Gastroesophageal sphincter (tissue), 4 donors: ENCODE results near the gene NFIA. TPM values are rescaled to one million over a fixed set of nuclear protein-coding genes. Genes with fewer than 3 reads are reported as not detected.

Experiments
- ATAC-seq: fragments of 150-250 bp; one replicate; pipeline ENCODE4 v1.9.1; 2016; ENCODE audit warnings: mild to moderate bottlenecking, moderate library complexity
- H3K27ac ChIP-seq, 4 donors: fragments of 200-600 bp; sonication (generic) in 3 of 4; 1 replicate in 3 of 4; 2 replicates in 1 of 4; pipeline ENCODE4 v1.5.1; 2016 to 2019
- H3K27me3 ChIP-seq: fragments of 200-600 bp; sonication (generic); one replicate; pipeline ENCODE4 v1.5.1; 2019
- H3K36me3 ChIP-seq, 2 donors: fragments of 200-600 bp; sonication (generic); one replicate each; pipeline ENCODE4 v1.5.1; 2019; ENCODE audit warnings: control low read depth in 1 of 2
- H3K4me1 ChIP-seq, 3 donors: fragments of 200-600 bp; sonication (generic); 1 replicate in 2 of 3; 2 replicates in 1 of 3; pipeline ENCODE4 v1.5.1; 2016 to 2019; ENCODE audit warnings: control low read depth in 2 of 3
- H3K4me3 ChIP-seq, 2 donors: fragments of 200-600 bp; sonication (generic); one replicate each; pipeline ENCODE4 v1.5.1; 2019; ENCODE audit warnings: mild to moderate bottlenecking in 1 of 2, moderate library complexity in 1 of 2
- H3K9me3 ChIP-seq, 3 donors: fragments of 200-600 bp; sonication (generic); one replicate each; pipeline ENCODE4 v1.5.1; 2017 to 2019; ENCODE audit warnings: control low read depth in 2 of 3
- CTCF ChIP-seq, 4 experiments: fragments of 200-600 bp in 2 of 4; fragments of 450-650 bp in 2 of 4; sonication (generic) in 1 of 4; IDR thresholded peaks; one replicate each; pipeline ENCODE4 v1.5.1; 2017 to 2019; ENCODE audit warnings: antibody characterized with exemption in 4 of 4, mild to moderate bottlenecking in 2 of 4, moderate library complexity in 2 of 4
- EP300 ChIP-seq: sonication (generic); formaldehyde crosslinking; IDR thresholded peaks from one replicate; pipeline ENCODE4 v1.6.1; 2017; ENCODE audit warnings: antibody characterized with exemption, mild to moderate bottlenecking
- POLR2A ChIP-seq, 2 donors: fragments of 450-650 bp; IDR thresholded peaks; one replicate each; pipeline ENCODE4 v1.6.1; 2017; ENCODE audit warnings: antibody characterized with exemption in 2 of 2, mild to moderate bottlenecking in 2 of 2, moderate library complexity in 1 of 2
- POLR2AphosphoS5 ChIP-seq: sonication (generic); formaldehyde crosslinking; IDR thresholded peaks from one replicate; pipeline ENCODE4 v1.6.1; 2017; ENCODE audit warnings: antibody characterized with exemption
- WGBS, 2 donors: methylation state at CpG; one replicate each; pipeline ENCODE4 v1.1.5; 2018; ENCODE audit warnings: low coverage in 1 of 2; 5-methylcytosine and 5-hydroxymethylcytosine counted together
- total RNA-seq, 4 donors: library from RNA; depleted of rRNA; stranded (reverse); fragments of >200 nt; gene quantifications; one replicate each; pipeline ENCODE4 v1.1.0, GENCODE V29; 2016

NFIA gene
- total RNA-seq = 100 to 1,000 TPM; 123 to 205 (median 149) TPM

GRCh38 chr1:61082311-61083012 is at the start of gene NFIA:
NFIA (plus strand) TSS chr1:61082561.
- ATAC-seq = peak; percentile 46
- 0 to 4% methylated on average over 1 to 14 of the region's 73 CpGs for WGBS, 2 donors
- Histone ChIP-seq H3K36me3 (no peaks in the 10 kb centered on the region), H3K4me3 (peak within 1 kb of the TSS; percentile 86 to 99), H3K27ac (peak within 1 kb of the TSS; percentile 95 to 97 (median 96)), H3K27me3 (no peaks in the 10 kb centered on the region), H3K9me3 (no peaks in the 10 kb centered on the region), H3K4me1 (peaks cover 19 to 66% (median 25%) of the 10 kb centered on the region in 3 donors)
- TF ChIP-seq POLR2A (IDR thresholded peaks at IDR 0.05) (peak; percentile 37 to 47), POLR2AphosphoS5 (peak; percentile 33), EP300 (no peak)

- Histone ChIP-seq H3K27me3 (no peaks in the 10 kb centered on the region), H3K27ac (no peak overlapping the region), H3K4me1 (no peaks in the 10 kb centered on the region), H3K9me3 (peaks cover 0 to 4% (median 0%) of the 10 kb centered on the region in 3 donors), H3K4me3 (no peak overlapping the region), H3K36me3 (no peaks in the 10 kb centered on the region)
- no peak for TF ChIP-seq CTCF (IDR thresholded peaks at IDR 0.05)
- no peak for TF ChIP-seq POLR2A (IDR thresholded peaks at IDR 0.05)
- no peak for TF ChIP-seq EP300
- no peak for TF ChIP-seq POLR2AphosphoS5
- ATAC-seq = no peak
These were observed 46.5 kb upstream of the NFIA start for GRCh38 chr1:61035880-61036279.

GRCh38 chr1:61042466-61043009 is 39.8 kb upstream of the NFIA start:
- Histone ChIP-seq H3K9me3 (no peaks in the 10 kb centered on the region), H3K27ac (peak overlapping the region in 3 of 4 donors; percentile 72 to 88 (median 85)), H3K36me3 (no peaks in the 10 kb centered on the region), H3K4me1 (peaks cover 0 to 13% (median 0%) of the 10 kb centered on the region in 3 donors), H3K27me3 (no peaks in the 10 kb centered on the region), H3K4me3 (peak overlapping the region; percentile 59 to 62)
- no peak for ATAC-seq
- no peak for TF ChIP-seq POLR2AphosphoS5
- no peak for TF ChIP-seq POLR2A (IDR thresholded peaks at IDR 0.05)
- no peak for TF ChIP-seq CTCF (IDR thresholded peaks at IDR 0.05)
- no peak for TF ChIP-seq EP300
- WGBS, 2 donors = 60 to 67% methylated on average over 5 to 6 of the region's 17 CpGs

- H3K4me3 ChIP-seq = peak overlapping the region; percentile 59 to 62
- peak overlapping the region; percentile 57 to 88 (median 78) for H3K27ac ChIP-seq
- no peaks in the 10 kb centered on the region for H3K9me3 ChIP-seq
- H3K4me1 ChIP-seq = peaks cover 0 to 13% (median 0%) of the 10 kb centered on the region in 3 donors
- TF ChIP-seq CTCF (IDR thresholded peaks at IDR 0.05) (peak; percentile 88 to 97 (median 90)), POLR2A (IDR thresholded peaks at IDR 0.05) (peak in 1 of 2 donors; percentile 10), POLR2AphosphoS5 (no peak)
- ATAC-seq = peak; percentile 89
- H3K27me3 ChIP-seq = no peaks in the 10 kb centered on the region
- H3K36me3 ChIP-seq = no peaks in the 10 kb centered on the region
- WGBS, 2 donors = 40 to 80% methylated on average over 1 to 4 of the region's 85 CpGs
These were observed 39.1 kb upstream of the NFIA start for GRCh38 chr1:61043010-61043820.

- WGBS, 2 donors = 79 to 90% methylated on average over 2 to 3 of the region's 3 CpGs
- TF ChIP-seq CTCF (IDR thresholded peaks at IDR 0.05) = no peak
- no peak for TF ChIP-seq POLR2AphosphoS5
- TF ChIP-seq EP300 = no peak
- TF ChIP-seq POLR2A (IDR thresholded peaks at IDR 0.05) = no peak
- no peaks in the 10 kb centered on the region for H3K9me3 ChIP-seq
- ATAC-seq = no peak
- no peaks in the 10 kb centered on the region for H3K36me3 ChIP-seq
- H3K4me1 ChIP-seq = peaks cover 0 to 28% (median 0%) of the 10 kb centered on the region in 3 donors
- no peak overlapping the region for H3K27ac ChIP-seq
- H3K27me3 ChIP-seq = no peaks in the 10 kb centered on the region
- H3K4me3 ChIP-seq = no peak overlapping the region
These were observed 35.9 kb upstream of the NFIA start for GRCh38 chr1:61046434-61046833.
